ENCODE results near the gene KCNQ1.

Gene KCNQ1

DNA sequence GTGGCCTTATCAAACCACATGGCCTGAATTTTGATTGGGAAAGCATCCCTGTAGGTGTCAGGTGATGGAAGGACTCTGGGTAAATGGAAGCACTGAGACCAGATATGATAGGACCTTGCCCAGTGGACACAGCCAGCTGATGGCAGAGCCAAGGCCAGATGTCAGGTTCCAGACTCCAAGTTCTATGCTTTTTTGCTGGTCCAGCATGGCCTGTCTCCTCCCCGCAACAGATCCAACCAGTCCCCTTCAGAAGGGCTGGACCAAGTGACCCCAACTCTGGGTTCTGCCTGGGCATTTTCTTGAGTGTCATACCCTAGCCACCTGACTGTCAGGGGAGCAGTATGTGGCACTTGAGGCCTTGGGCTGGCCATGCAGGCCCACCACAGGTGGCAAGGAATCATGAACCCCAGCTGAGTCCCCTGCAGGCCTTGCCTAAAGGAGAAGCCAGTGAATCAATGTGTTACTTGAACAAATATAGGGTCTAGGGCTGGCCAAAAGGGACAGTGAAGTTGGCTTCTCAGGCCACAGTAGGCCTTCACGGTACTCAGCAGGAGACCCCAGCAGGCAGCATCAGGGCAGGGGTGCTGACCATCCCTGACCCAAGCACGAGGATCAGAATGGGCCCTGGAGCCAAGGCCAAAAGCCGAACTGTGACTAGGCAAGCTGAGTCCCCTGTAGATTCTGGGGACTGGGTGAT, 227.9 kb downstream of the KCNQ1 start:
- Histone ChIP-seq H3K9me2 (replicated peaks; ENCODE audit: insufficient read depth, low read length) (no peaks in the 10 kb centered on the region), H3K36me3 (ENCODE audit: low read length) (no peaks in the 10 kb centered on the region), H3K27me3 (ENCODE audit: low read length) (no peaks in the 10 kb centered on the region), H4K20me1 (ENCODE audit: low read depth, low read length) (no peaks in the 10 kb centered on the region), H3K79me2 (ENCODE audit: insufficient read depth, low read length) (no peaks in the 10 kb centered on the region), H3K9me3 (ENCODE audit: insufficient read depth, low read length) (no peaks in the 10 kb centered on the region), H3K27ac (ENCODE audit: low read depth, low read length) (no peak overlapping the region), H3F3A (ENCODE audit: insufficient read depth) (no peaks in the 10 kb centered on the region), H2AFZ (ENCODE audit: low read depth, low read length, severe bottlenecking) (no peak overlapping the region), H3K4me3 (ENCODE audit: insufficient read depth, low read length, poor library complexity, severe bottlenecking) (no peak overlapping the region), H3K9ac (ENCODE audit: low read length) (no peak overlapping the region), H3K4me2 (ENCODE audit: low read depth, low read length, poor library complexity, severe bottlenecking) (no peak overlapping the region)
- TF ChIP-seq, protein P1, sequence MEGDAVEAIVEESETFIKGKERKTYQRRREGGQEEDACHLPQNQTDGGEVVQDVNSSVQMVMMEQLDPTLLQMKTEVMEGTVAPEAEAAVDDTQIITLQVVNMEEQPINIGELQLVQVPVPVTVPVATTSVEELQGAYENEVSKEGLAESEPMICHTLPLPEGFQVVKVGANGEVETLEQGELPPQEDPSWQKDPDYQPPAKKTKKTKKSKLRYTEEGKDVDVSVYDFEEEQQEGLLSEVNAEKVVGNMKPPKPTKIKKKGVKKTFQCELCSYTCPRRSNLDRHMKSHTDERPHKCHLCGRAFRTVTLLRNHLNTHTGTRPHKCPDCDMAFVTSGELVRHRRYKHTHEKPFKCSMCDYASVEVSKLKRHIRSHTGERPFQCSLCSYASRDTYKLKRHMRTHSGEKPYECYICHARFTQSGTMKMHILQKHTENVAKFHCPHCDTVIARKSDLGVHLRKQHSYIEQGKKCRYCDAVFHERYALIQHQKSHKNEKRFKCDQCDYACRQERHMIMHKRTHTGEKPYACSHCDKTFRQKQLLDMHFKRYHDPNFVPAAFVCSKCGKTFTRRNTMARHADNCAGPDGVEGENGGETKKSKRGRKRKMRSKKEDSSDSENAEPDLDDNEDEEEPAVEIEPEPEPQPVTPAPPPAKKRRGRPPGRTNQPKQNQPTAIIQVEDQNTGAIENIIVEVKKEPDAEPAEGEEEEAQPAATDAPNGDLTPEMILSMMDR (IDR thresholded peaks at IDR 0.05; ENCODE audit: insufficient read depth, low read length, poor library complexity, severe bottlenecking): no peak
- TF ChIP-seq EZH2phosphoT487 (conservative IDR thresholded peaks at IDR 0.05; ENCODE audit: low read length): no peak

DNA sequence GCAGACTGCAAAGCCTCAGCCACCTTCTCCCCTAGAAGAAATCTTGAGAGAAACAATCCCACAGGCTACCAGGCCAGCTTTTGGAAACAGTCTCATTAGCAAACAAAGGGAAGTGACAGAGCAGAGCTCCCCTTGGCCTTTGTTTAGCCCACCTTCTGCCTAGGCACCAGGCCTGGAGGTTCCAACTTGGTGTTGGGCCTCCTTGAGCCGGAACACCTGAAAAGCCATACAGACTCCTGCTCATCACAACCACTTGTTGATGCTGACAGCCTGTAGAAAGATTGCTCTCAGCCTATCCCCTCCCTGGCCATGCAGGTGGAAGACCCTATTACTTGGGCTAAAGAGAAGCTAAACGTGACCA, 228.4 kb downstream of the KCNQ1 start:
- H3K9me2 ChIP-seq (replicated peaks; ENCODE audit: insufficient read depth, low read length): no peaks in the 10 kb centered on the region
- no peaks in the 10 kb centered on the region for H3K79me2 ChIP-seq (ENCODE audit: insufficient read depth, low read length)
- H3K27ac ChIP-seq (ENCODE audit: low read depth, low read length): no peak overlapping the region
- H3K9me3 ChIP-seq (ENCODE audit: insufficient read depth, low read length): no peaks in the 10 kb centered on the region
- no peaks in the 10 kb centered on the region for H4K20me1 ChIP-seq (ENCODE audit: low read depth, low read length)
- H2AFZ ChIP-seq (ENCODE audit: low read depth, low read length, severe bottlenecking): no peak overlapping the region
- TF ChIP-seq, protein P1 (IDR thresholded peaks at IDR 0.05; ENCODE audit: insufficient read depth, low read length, poor library complexity, severe bottlenecking): no peak
- no peak for TF ChIP-seq EZH2phosphoT487 (conservative IDR thresholded peaks at IDR 0.05; ENCODE audit: low read length)
- H3K27me3 ChIP-seq (ENCODE audit: low read length): no peaks in the 10 kb centered on the region
- no peak overlapping the region for H3K9ac ChIP-seq (ENCODE audit: low read length)
- H3K4me3 ChIP-seq (ENCODE audit: insufficient read depth, low read length, poor library complexity, severe bottlenecking): no peak overlapping the region
- H3K36me3 ChIP-seq (ENCODE audit: low read length): no peaks in the 10 kb centered on the region
- H3K4me2 ChIP-seq (ENCODE audit: low read depth, low read length, poor library complexity, severe bottlenecking): no peak overlapping the region
- no peaks in the 10 kb centered on the region for H3F3A ChIP-seq (ENCODE audit: insufficient read depth)

DNA sequence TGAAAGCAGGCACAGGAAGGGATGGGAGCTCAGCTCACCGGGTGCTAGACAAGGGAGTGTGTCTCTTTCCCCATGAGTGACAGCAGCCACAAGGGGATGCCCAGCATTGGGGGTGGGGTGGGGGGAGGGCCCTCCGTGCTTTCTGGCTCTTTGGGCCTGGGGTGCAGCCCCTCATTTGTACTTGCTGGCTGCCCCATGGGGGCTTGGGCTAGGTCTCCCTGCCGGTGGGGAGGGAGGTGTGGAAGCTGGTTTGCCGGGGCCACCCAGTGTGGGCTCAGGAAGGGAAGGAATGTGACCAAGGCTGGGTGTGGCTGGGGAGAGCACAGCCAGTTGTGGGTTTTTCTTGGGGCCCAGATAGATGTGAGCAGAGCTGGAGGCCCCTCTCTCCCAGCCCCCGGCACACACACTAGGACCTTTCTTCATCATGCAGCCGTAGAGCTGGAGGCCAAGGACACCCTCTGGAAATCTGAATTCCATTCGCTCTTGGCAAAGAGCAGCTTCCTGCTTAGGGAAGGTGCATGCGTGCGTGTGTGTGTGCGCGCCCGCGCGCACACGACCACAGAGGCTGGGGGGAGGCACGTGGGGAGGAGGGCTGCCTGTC, 229.2 kb downstream of the KCNQ1 start:
- no peak overlapping the region for H3K9ac ChIP-seq (ENCODE audit: low read length)
- no peaks in the 10 kb centered on the region for H3K79me2 ChIP-seq (ENCODE audit: insufficient read depth, low read length)
- no peaks in the 10 kb centered on the region for H3K9me2 ChIP-seq (replicated peaks; ENCODE audit: insufficient read depth, low read length)
- H3K27ac ChIP-seq (ENCODE audit: low read depth, low read length): no peak overlapping the region
- H3K27me3 ChIP-seq (ENCODE audit: low read length): no peaks in the 10 kb centered on the region
- H3K9me3 ChIP-seq (ENCODE audit: insufficient read depth, low read length): no peaks in the 10 kb centered on the region
- TF ChIP-seq, protein P1 (IDR thresholded peaks at IDR 0.05; ENCODE audit: insufficient read depth, low read length, poor library complexity, severe bottlenecking): no peak
- no peak for TF ChIP-seq EZH2phosphoT487 (conservative IDR thresholded peaks at IDR 0.05; ENCODE audit: low read length)
- H3K36me3 ChIP-seq (ENCODE audit: low read length): no peaks in the 10 kb centered on the region
- no peak overlapping the region for H2AFZ ChIP-seq (ENCODE audit: low read depth, low read length, severe bottlenecking)
- no peak overlapping the region for H3K4me3 ChIP-seq (ENCODE audit: insufficient read depth, low read length, poor library complexity, severe bottlenecking)
- H4K20me1 ChIP-seq (ENCODE audit: low read depth, low read length): no peaks in the 10 kb centered on the region
- no peaks in the 10 kb centered on the region for H3F3A ChIP-seq (ENCODE audit: insufficient read depth)
- H3K4me2 ChIP-seq (ENCODE audit: low read depth, low read length, poor library complexity, severe bottlenecking): no peak overlapping the region
